A549 (cell line): ENCODE results near the gene DBF4B. TPM values are rescaled to one million over a fixed set of nuclear protein-coding genes. Genes with fewer than 3 reads are reported as not detected.

Experiments
- ATAC-seq, 2 experiments: fragments of 200-7000 bp in 1 of 2; fragments of >200 bp in 1 of 2; cut with Nextera tagmentation in 1 of 2; cut with Tn5 transposase in 1 of 2; 3 replicates each; pipeline versions ENCODE4 v1.8.0 to v1.9.1; 2018 to 2020; ENCODE audit warnings: mild to moderate bottlenecking in 1 of 2, moderate library complexity in 1 of 2
- CTCF ChIA-PET: fragments of 300-600 bp; sonication (Branson Sonifier 250); formaldehyde crosslinking; extraction: SDS; loops from one replicate; lab custom pipeline; 2021; ENCODE audit warnings: antibody characterized with exemption, inconsistent platforms; lab: Yijun Ruan, JAX
- POLR2A ChIA-PET: fragments of 350-600 bp; formaldehyde crosslinking; extraction: SDS; loops from one replicate; lab custom pipeline; 2021; ENCODE audit warnings: antibody characterized with exemption, inconsistent platforms; lab: Yijun Ruan, JAX
- DNase-seq, 2 experiments: peaks; one replicate each; pipeline versions ENCODE4 v3.0.0 to v3.0.0-alpha.2; 2011 to 2016; ENCODE audit warnings: low read depth in 1 of 2, low spot score in 1 of 2
- FAIRE-seq: peaks from 2 replicates; lab custom pipeline; 2011; peaks lifted over from hg19 to GRCh38; lab: Jason Lieb, UNC
- H3K27ac ChIP-seq, 2 experiments: fragments of >200 bp; sonication (Bioruptor Twin); formaldehyde crosslinking; 3 replicates each; pipeline ENCODE4 v1.5.1; 2016 to 2017
- H3K4me1 ChIP-seq: fragments of >200 bp; sonication (Bioruptor Twin); formaldehyde crosslinking; 3 replicates; pipeline ENCODE4 v1.6.1; 2016
- H3K4me2 ChIP-seq: fragments of >200 bp; sonication (Bioruptor Twin); formaldehyde crosslinking; 3 replicates; pipeline ENCODE4 v1.6.1; 2016
- H3K4me3 ChIP-seq: fragments of >200 bp; sonication (Bioruptor Twin); formaldehyde crosslinking; 3 replicates; pipeline ENCODE4 v1.5.1; 2016
- H3K9me3 ChIP-seq: fragments of >200 bp; sonication (Bioruptor Twin); formaldehyde crosslinking; 3 replicates; pipeline ENCODE4 v1.6.1; 2016
- GATA3 ChIP-seq: IDR thresholded peaks from 2 replicates; pipeline ENCODE4 v1.6.1; 2012; ENCODE audit warnings: borderline replicate concordance
- MAX ChIP-seq: IDR thresholded peaks from 2 replicates; pipeline ENCODE4 v1.6.1; 2012
- ZNF302 ChIP-seq: fragments of 250-450 bp; sonication (Bioruptor Pico); IDR thresholded peaks from 2 replicates; pipeline ENCODE4 v1.9.0; 2021; ENCODE audit warnings: inconsistent platforms, mild to moderate bottlenecking, moderate library complexity
- WGBS: methylation state at CpG from one replicate; pipeline ENCODE4 v1.1.6; 2017; ENCODE audit errors: missing lambda C conversion rate; 5-methylcytosine and 5-hydroxymethylcytosine counted together
- polyA plus RNA-seq, 4 experiments: library from polyadenylated mRNA; depleted of rRNA in 3 of 4; stranded (reverse); fragments of >200 nt; fragmentation: RNase III in 1 of 4; extraction: RNeasy Plus Mini Kit Qiagen cat#74134 plus additional on column Dnase treatment in 1 of 4; gene quantifications; 2 replicates in 3 of 4; 3 replicates in 1 of 4; pipeline ENCODE4 v1.2.3, GENCODE V29; 2011 to 2017
- small RNA-seq, 6 experiments: library from RNA; depleted of rRNA; stranded (forward); fragments of <200 nt; gene quantifications; one replicate each; pipeline ENCODE3, GENCODE V24; 2012
- TF ChIP-seq, protein P1 (sequence below): fragments of >200 bp; sonication (Bioruptor Twin); formaldehyde crosslinking; IDR thresholded peaks from 3 replicates; pipeline ENCODE4 v1.6.1; 2016

Gene DBF4B
- polyA plus RNA-seq, 2 of the 4 experiments (the other 2 are of a cell fraction), result 16.9 to 32.3 TPM

- CTCF ChIA-PET, result interaction anchor here (0.8 to 5.1 kb wide), 10 partner anchors 8 to 81 kb away, joined by 3 to 61 read pairs (median 8); no protein-coding TSS in a partner anchor
- no peak overlapping the region for H3K4me3 ChIP-seq
- TF ChIP-seq ZNF302 (CRISPR knock-in tag) (no peak), GATA3 (no peak), MAX (no peak)
- TF ChIP-seq, protein P1, sequence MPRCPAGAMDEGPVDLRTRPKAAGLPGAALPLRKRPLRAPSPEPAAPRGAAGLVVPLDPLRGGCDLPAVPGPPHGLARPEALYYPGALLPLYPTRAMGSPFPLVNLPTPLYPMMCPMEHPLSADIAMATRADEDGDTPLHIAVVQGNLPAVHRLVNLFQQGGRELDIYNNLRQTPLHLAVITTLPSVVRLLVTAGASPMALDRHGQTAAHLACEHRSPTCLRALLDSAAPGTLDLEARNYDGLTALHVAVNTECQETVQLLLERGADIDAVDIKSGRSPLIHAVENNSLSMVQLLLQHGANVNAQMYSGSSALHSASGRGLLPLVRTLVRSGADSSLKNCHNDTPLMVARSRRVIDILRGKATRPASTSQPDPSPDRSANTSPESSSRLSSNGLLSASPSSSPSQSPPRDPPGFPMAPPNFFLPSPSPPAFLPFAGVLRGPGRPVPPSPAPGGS, result no peak
Measured at GRCh38 chr17:44798356-44798755, 89.9 kb downstream of the DBF4B start.

More at GRCh38 chr17:44798356-44798755, 89.9 kb downstream of the DBF4B start:
- peaks cover 18% of the 10 kb centered on the region for H3K4me1 ChIP-seq
- H3K9me3 ChIP-seq, result no peaks in the 10 kb centered on the region
- ATAC-seq, result no peak
- FAIRE-seq, result no peak
- 92% methylated on average over 2 of the region's 2 CpGs for WGBS
- DNase-seq, result no peak
- POLR2A ChIA-PET, result no interaction called here
- no peak overlapping the region for H3K4me2 ChIP-seq
- H3K27ac ChIP-seq, result no peak overlapping the region

Small RNAs within 50 kb of the gene (small RNA-seq; reads per million reads assigned to genes)
- gene RN7SL819P, result 0 reads per million in 6 experiments

Other genes starting within 250 kb of the DBF4B start
- gene GPATCH8, start 205.3 kb upstream of the DBF4B start, polyA plus RNA-seq (2011; rRNA removed), result 24.9 and 27.3 TPM in 2 replicates
- gene GPATCH8, start 205.3 kb upstream of the DBF4B start, polyA plus RNA-seq (2017; fragmentation: RNase III; extraction: RNeasy Plus Mini Kit Qiagen cat#74134 plus additional on column Dnase treatment), result 20.6 to 21.7 TPM (median 21.7 TPM) in 3 replicates
- 25.8 and 26.9 TPM in 2 replicates for gene FZD2, start 151.2 kb upstream of the DBF4B start, polyA plus RNA-seq (2011; rRNA removed)
- gene FZD2, start 151.2 kb upstream of the DBF4B start, polyA plus RNA-seq (2017; fragmentation: RNase III; extraction: RNeasy Plus Mini Kit Qiagen cat#74134 plus additional on column Dnase treatment), result 42.0 to 62.4 TPM (median 54.9 TPM) in 3 replicates
- gene MEIOC, start 52.2 kb upstream of the DBF4B start, polyA plus RNA-seq (2011; rRNA removed), result 18.0 and 18.2 TPM in 2 replicates
- 5.9 to 7.2 TPM (median 6.9 TPM) in 3 replicates for gene MEIOC, start 52.2 kb upstream of the DBF4B start, polyA plus RNA-seq (2017; fragmentation: RNase III; extraction: RNeasy Plus Mini Kit Qiagen cat#74134 plus additional on column Dnase treatment)
- 24.1 and 34.3 TPM in 2 replicates for gene CCDC43, start 18.9 kb upstream of the DBF4B start, polyA plus RNA-seq (2011; rRNA removed)
- gene CCDC43, start 18.9 kb upstream of the DBF4B start, polyA plus RNA-seq (2017; fragmentation: RNase III; extraction: RNeasy Plus Mini Kit Qiagen cat#74134 plus additional on column Dnase treatment), result 35.6 to 39.4 TPM (median 37.3 TPM) in 3 replicates
- 0.75 and 0.79 TPM in 2 replicates for gene ADAM11, start 50.3 kb downstream of the DBF4B start, polyA plus RNA-seq (2011; rRNA removed)
- 2.0 to 2.7 TPM (median 2.1 TPM) in 3 replicates for gene ADAM11, start 50.3 kb downstream of the DBF4B start, polyA plus RNA-seq (2017; fragmentation: RNase III; extraction: RNeasy Plus Mini Kit Qiagen cat#74134 plus additional on column Dnase treatment)
- 22.1 and 30.4 TPM in 2 replicates for gene GJC1, start 121.6 kb downstream of the DBF4B start, polyA plus RNA-seq (2011; rRNA removed)
- gene GJC1, start 121.6 kb downstream of the DBF4B start, polyA plus RNA-seq (2017; fragmentation: RNase III; extraction: RNeasy Plus Mini Kit Qiagen cat#74134 plus additional on column Dnase treatment), result 21.2 to 21.9 TPM (median 21.7 TPM) in 3 replicates
- gene HIGD1B, start 139.2 kb downstream of the DBF4B start, polyA plus RNA-seq (2011; rRNA removed), result not detected in 2 replicates
- not detected in 3 replicates for gene HIGD1B, start 139.2 kb downstream of the DBF4B start, polyA plus RNA-seq (2017; fragmentation: RNase III; extraction: RNeasy Plus Mini Kit Qiagen cat#74134 plus additional on column Dnase treatment)
- 254 and 353 TPM in 2 replicates for gene EFTUD2, start 190.8 kb downstream of the DBF4B start, polyA plus RNA-seq (2011; rRNA removed)
- gene EFTUD2, start 190.8 kb downstream of the DBF4B start, polyA plus RNA-seq (2017; fragmentation: RNase III; extraction: RNeasy Plus Mini Kit Qiagen cat#74134 plus additional on column Dnase treatment), result 216 to 251 TPM (median 224 TPM) in 3 replicates
- gene GFAP, start 206.8 kb downstream of the DBF4B start, polyA plus RNA-seq (2011; rRNA removed), result 1.8 and 2.1 TPM in 2 replicates
- gene GFAP, start 206.8 kb downstream of the DBF4B start, polyA plus RNA-seq (2017; fragmentation: RNase III; extraction: RNeasy Plus Mini Kit Qiagen cat#74134 plus additional on column Dnase treatment), result 1.2 to 1.5 TPM (median 1.4 TPM) in 3 replicates
- gene KIF18B, start 239.1 kb downstream of the DBF4B start, polyA plus RNA-seq (2011; rRNA removed), result 19.6 and 20.5 TPM in 2 replicates
- 39.9 to 41.7 TPM (median 41.7 TPM) in 3 replicates for gene KIF18B, start 239.1 kb downstream of the DBF4B start, polyA plus RNA-seq (2017; fragmentation: RNase III; extraction: RNeasy Plus Mini Kit Qiagen cat#74134 plus additional on column Dnase treatment)